Upper lobe of left lung (tissue), 6 donors: ENCODE data around the gene ARID1B. TPM values are rescaled to one million over a fixed set of nuclear protein-coding genes. Genes with fewer than 3 reads are reported as not detected.

Experiments used
- ATAC-seq, 2 donors: fragments of 200-7000 bp; cut with Tn5 transposase; one replicate each; pipeline ENCODE4 v1.9.1; 2022; ENCODE audit warnings: mild to moderate bottlenecking in 2 of 2, moderate library complexity in 2 of 2; ENCODE audit not compliant: low FRiP score in 2 of 2
- DNase-seq, 2 donors: peaks; one replicate each; pipeline ENCODE4 v3.0.0-alpha.2; 2019 to 2020
- H3K27ac ChIP-seq, 4 donors: fragments of 200-600 bp; sonication (generic); one replicate each; pipeline ENCODE4 v1.5.1; 2016 to 2019
- H3K27me3 ChIP-seq, 4 donors: fragments of 200-600 bp; sonication (generic); one replicate each; pipeline ENCODE4 v1.5.1; 2017 to 2019
- H3K36me3 ChIP-seq, 4 donors: fragments of 200-600 bp; sonication (generic); one replicate each; pipeline ENCODE4 v1.5.1; 2016 to 2019
- H3K4me1 ChIP-seq, 4 donors: fragments of 200-600 bp; sonication (generic); one replicate each; pipeline ENCODE4 v1.5.1; 2018 to 2019
- H3K4me3 ChIP-seq, 4 donors: fragments of 200-600 bp; sonication (generic); one replicate each; pipeline ENCODE4 v1.5.1; 2017 to 2019; ENCODE audit warnings: mild to moderate bottlenecking in 2 of 4, moderate library complexity in 1 of 4
- H3K9me3 ChIP-seq, 4 donors: fragments of 200-600 bp; sonication (generic); one replicate each; pipeline ENCODE4 v1.5.1; 2018 to 2019
- EP300 ChIP-seq, 4 donors: sonication (generic); formaldehyde crosslinking; IDR thresholded peaks; one replicate each; pipeline ENCODE4 v1.5.1; 2017; ENCODE audit warnings: antibody characterized with exemption in 4 of 4, control low read depth in 2 of 4
- POLR2A ChIP-seq, 4 donors: fragments of 450-650 bp; IDR thresholded peaks; one replicate each; pipeline ENCODE4 v1.5.1; 2016 to 2017; ENCODE audit warnings: antibody characterized with exemption in 4 of 4, mild to moderate bottlenecking in 2 of 4
- POLR2AphosphoS5 ChIP-seq, 2 donors: sonication (generic); formaldehyde crosslinking; IDR thresholded peaks; one replicate each; pipeline ENCODE4 v1.5.1; 2017; ENCODE audit warnings: antibody characterized with exemption in 2 of 2
- WGBS, 2 donors: methylation state at CpG; one replicate each; pipeline ENCODE4 v1.1.5; 2017 to 2018; 5-methylcytosine and 5-hydroxymethylcytosine counted together
- total RNA-seq, 6 donors: library from RNA; depleted of rRNA in 4 of 6; stranded (reverse); fragments of >200 nt in 4 of 6; gene quantifications; one replicate each; pipeline versions ENCODE4 v1.1.0 to v1.2.1, GENCODE V29; 2016 to 2021
- TF ChIP-seq, protein P1 (sequence below), 6 experiments: fragments of 450-650 bp in 4 of 6; fragments of 200-600 bp in 2 of 6; sonication (generic) in 2 of 6; IDR thresholded peaks; one replicate each; pipeline ENCODE4 v1.5.1; 2016 to 2019; ENCODE audit warnings: antibody characterized with exemption in 6 of 6
- donor health status: DM: no; HTN: no; CAD: no; lungs with moderate emphysema.
- donor health status: DM: no; HTN: yes; CAD: no; lungs with severe emphysema.

The ARID1B gene
- total RNA-seq, 6 donors from 2014 or later: 66.4 to 168 (median 109) TPM

- H3K27ac ChIP-seq: no peak overlapping the region
- H3K27me3 ChIP-seq: no peaks in the 10 kb centered on the region
- WGBS, 2 donors: 86 to 92% methylated on average over 6 of the region's 6 CpGs
- H3K36me3 ChIP-seq: no peaks in the 10 kb centered on the region
- peaks cover 23 to 49% (median 33%) of the 10 kb centered on the region in 4 donors for H3K4me1 ChIP-seq
- DNase-seq (no peak), ATAC-seq (no peak)
- TF ChIP-seq EP300 (IDR thresholded peaks at IDR 0.05): no peak
- TF ChIP-seq, protein P1, sequence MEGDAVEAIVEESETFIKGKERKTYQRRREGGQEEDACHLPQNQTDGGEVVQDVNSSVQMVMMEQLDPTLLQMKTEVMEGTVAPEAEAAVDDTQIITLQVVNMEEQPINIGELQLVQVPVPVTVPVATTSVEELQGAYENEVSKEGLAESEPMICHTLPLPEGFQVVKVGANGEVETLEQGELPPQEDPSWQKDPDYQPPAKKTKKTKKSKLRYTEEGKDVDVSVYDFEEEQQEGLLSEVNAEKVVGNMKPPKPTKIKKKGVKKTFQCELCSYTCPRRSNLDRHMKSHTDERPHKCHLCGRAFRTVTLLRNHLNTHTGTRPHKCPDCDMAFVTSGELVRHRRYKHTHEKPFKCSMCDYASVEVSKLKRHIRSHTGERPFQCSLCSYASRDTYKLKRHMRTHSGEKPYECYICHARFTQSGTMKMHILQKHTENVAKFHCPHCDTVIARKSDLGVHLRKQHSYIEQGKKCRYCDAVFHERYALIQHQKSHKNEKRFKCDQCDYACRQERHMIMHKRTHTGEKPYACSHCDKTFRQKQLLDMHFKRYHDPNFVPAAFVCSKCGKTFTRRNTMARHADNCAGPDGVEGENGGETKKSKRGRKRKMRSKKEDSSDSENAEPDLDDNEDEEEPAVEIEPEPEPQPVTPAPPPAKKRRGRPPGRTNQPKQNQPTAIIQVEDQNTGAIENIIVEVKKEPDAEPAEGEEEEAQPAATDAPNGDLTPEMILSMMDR (IDR thresholded peaks at IDR 0.05): no peak
- TF ChIP-seq POLR2A (IDR thresholded peaks at IDR 0.05): no peak
- no peak overlapping the region for H3K4me3 ChIP-seq
- H3K9me3 ChIP-seq: no peaks in the 10 kb centered on the region
Observed at GRCh38 chr6:156887623-156888269, 110.6 kb downstream of the ARID1B start.

- DNase-seq: no peak
- no peak for ATAC-seq
- WGBS, 2 donors: 68 to 71% methylated on average over 6 of the region's 6 CpGs
- no peaks in the 10 kb centered on the region for H3K9me3 ChIP-seq
- no peaks in the 10 kb centered on the region for H3K27me3 ChIP-seq
- H3K4me1 ChIP-seq: peaks cover 10 to 35% (median 25%) of the 10 kb centered on the region in 4 donors
- TF ChIP-seq, protein P1 (IDR thresholded peaks at IDR 0.05): no peak
- TF ChIP-seq POLR2A (IDR thresholded peaks at IDR 0.05) (no peak), EP300 (IDR thresholded peaks at IDR 0.05) (no peak), POLR2AphosphoS5 (IDR thresholded peaks at IDR 0.05) (no peak)
- H3K27ac ChIP-seq: no peak overlapping the region
- H3K4me3 ChIP-seq: no peak overlapping the region
- no peaks in the 10 kb centered on the region for H3K36me3 ChIP-seq
Observed at GRCh38 chr6:156889469-156889868, 112.3 kb downstream of the ARID1B start.

DNA sequence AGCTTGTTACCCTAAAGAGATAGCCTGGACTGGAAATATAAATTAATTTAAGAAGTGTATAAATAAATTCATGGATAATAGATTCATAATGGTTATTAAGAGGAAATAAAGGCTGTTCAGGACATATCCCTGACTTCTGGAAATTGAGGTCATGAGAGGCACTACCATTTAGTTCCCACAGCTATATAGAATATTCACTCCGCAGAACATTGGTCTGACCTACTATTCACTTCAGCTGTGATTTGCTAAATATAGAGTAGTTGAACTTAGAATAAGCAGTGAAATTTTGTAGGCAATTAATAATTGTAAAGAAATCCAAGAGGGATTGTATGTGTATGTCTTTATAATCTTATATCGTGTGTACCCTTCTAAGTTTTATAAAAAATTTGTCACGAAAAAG is 112.8 kb downstream of the ARID1B start:
- 96% methylated on average over 3 of the region's 3 CpGs for WGBS, 2 donors
- H3K27ac ChIP-seq: no peak overlapping the region

GRCh38 chr6:156890627-156891314 is 113.6 kb downstream of the ARID1B start:
- ATAC-seq (peak in 1 of 2 donors; percentile 41), DNase-seq (no peak)
- H3K27me3 ChIP-seq: no peaks in the 10 kb centered on the region
- H3K4me3 ChIP-seq: no peak overlapping the region
- TF ChIP-seq EP300 (IDR thresholded peaks at IDR 0.05) (no peak), POLR2A (IDR thresholded peaks at IDR 0.05) (no peak), POLR2AphosphoS5 (IDR thresholded peaks at IDR 0.05) (no peak)
- TF ChIP-seq, protein P1 (IDR thresholded peaks at IDR 0.05): no peak
- WGBS, 2 donors: 33 to 39% methylated on average over 2 of the region's 2 CpGs
- no peaks in the 10 kb centered on the region for H3K9me3 ChIP-seq
- H3K27ac ChIP-seq: peak overlapping the region in 1 of 4 donors; percentile 5
- H3K36me3 ChIP-seq: no peaks in the 10 kb centered on the region
- peaks cover 10 to 35% (median 23%) of the 10 kb centered on the region in 4 donors for H3K4me1 ChIP-seq

More for the DNA sequence above, 112.8 kb downstream of the ARID1B start:
- ATAC-seq: no peak
- Histone ChIP-seq H3K9me3 (no peaks in the 10 kb centered on the region), H3K36me3 (no peaks in the 10 kb centered on the region), H3K4me3 (no peak overlapping the region), H3K27me3 (no peaks in the 10 kb centered on the region), H3K4me1 (peaks cover 10 to 35% (median 24%) of the 10 kb centered on the region in 4 donors)
- DNase-seq: no peak
- TF ChIP-seq POLR2AphosphoS5 (IDR thresholded peaks at IDR 0.05) (no peak), EP300 (IDR thresholded peaks at IDR 0.05) (no peak), POLR2A (IDR thresholded peaks at IDR 0.05) (no peak)
- TF ChIP-seq, protein P1 (IDR thresholded peaks at IDR 0.05): no peak
